Ovary (tissue), 9 donors: Measurements from ENCODE around the gene COL25A1. TPM values are rescaled to one million over a fixed set of nuclear protein-coding genes. Genes with fewer than 3 reads are reported as not detected.

ENCODE experiments used
- DNase-seq, 5 donors: peaks; one replicate each; pipeline ENCODE4 v3.0.0-alpha.2; 2019 to 2020
- H3K27ac ChIP-seq, 2 donors: fragments of 200-600 bp; one replicate each; pipeline versions ENCODE4 v1.5.1 to v1.8.0; 2019 to 2022
- H3K27me3 ChIP-seq: fragments of 200-600 bp; one replicate; pipeline ENCODE4 v1.8.0; 2022
- H3K36me3 ChIP-seq: fragments of 200-600 bp; sonication (generic); one replicate; pipeline ENCODE4 v1.5.1; 2019
- H3K4me1 ChIP-seq: one replicate; pipeline ENCODE4 v1.8.1; 2013; ENCODE audit warnings: mild to moderate bottlenecking, moderate library complexity; ENCODE audit not compliant: insufficient read depth
- H3K4me3 ChIP-seq: fragments of 200-600 bp; sonication (generic); one replicate; pipeline ENCODE4 v1.5.1; 2017
- H3K9me3 ChIP-seq, 2 donors: fragments of 200-600 bp in 1 of 2; sonication (generic) in 1 of 2; one replicate each; pipeline versions ENCODE4 v1.5.1 to v1.8.1; 2013 to 2019; ENCODE audit warnings: mild to moderate bottlenecking in 1 of 2, moderate library complexity in 1 of 2
- EP300 ChIP-seq: sonication (generic); formaldehyde crosslinking; IDR thresholded peaks from one replicate; pipeline ENCODE4 v1.6.1; 2017; ENCODE audit warnings: antibody characterized with exemption
- POLR2A ChIP-seq: fragments of 450-650 bp; IDR thresholded peaks from one replicate; pipeline ENCODE4 v1.6.1; 2017; ENCODE audit warnings: antibody characterized with exemption, mild to moderate bottlenecking, moderate library complexity
- WGBS, 3 donors: extraction: QIAGEN DNeasy Blood & Tissue Kit in 1 of 3; methylation state at CpG; one replicate each; pipeline versions ENCODE4 v1.1.5 to v1.1.7; 2013 to 2017; 5-methylcytosine and 5-hydroxymethylcytosine counted together
- intact Hi-C, 4 donors: fragments of 100-400 bp; cut with DNase I; formaldehyde crosslinking; loops; one replicate each; pipeline versions ENCODE4 v1.11.0 to v1.15.1; 2022 to 2023
- polyA plus RNA-seq, 2 donors: library from polyadenylated mRNA; stranded (reverse); fragments of 200-250 nt in 1 of 2; fragments of 350-450 nt in 1 of 2; fragmentation: Illumina TruSeq in 1 of 2; extraction: RNeasy Lipid Tissue Mini Kit (QIAGEN cat#74804) in 1 of 2; gene quantifications; one replicate each; pipeline ENCODE4 v1.2.3, GENCODE V29; 2013 to 2014
- total RNA-seq, 7 donors: library from RNA; depleted of rRNA in 2 of 7; stranded (reverse); fragments of >200 nt in 2 of 7; fragmentation: NEBNext Ultra II Directional in 3 of 7; extraction: Animal tissue kit (Norgen Biotek cat#: 25700) in 3 of 7; gene quantifications; one replicate each; pipeline versions ENCODE4 v1.1.0 to v1.2.4, GENCODE V29; 2016 to 2023
- TF ChIP-seq, protein P1 (sequence below), 3 donors: fragments of 450-650 bp in 2 of 3; fragments of 200-600 bp in 1 of 3; IDR thresholded peaks; one replicate each; pipeline versions ENCODE4 v1.5.1 to v1.8.0; 2016 to 2022; ENCODE audit warnings: antibody characterized with exemption in 3 of 3, mild to moderate bottlenecking in 1 of 3
- donor health status: DM: no; HTN: no; CAD: no; lungs with moderate emphysema.
- donor health status: DM: no; HTN: no; CAD: no.
- donor health status: Bipolar disorder and iron deficiency.
- donor health status: DM: yes; HTN: yes; CAD: no.
- donor health status: DM: no; HTN: no; CAD: no.
- donor health status: DM: yes; HTN: yes; CAD: no.

COL25A1 gene
- total and polyA plus RNA-seq, 9 donors: 0.25 to 3.2 (median 0.77) TPM

DNA sequence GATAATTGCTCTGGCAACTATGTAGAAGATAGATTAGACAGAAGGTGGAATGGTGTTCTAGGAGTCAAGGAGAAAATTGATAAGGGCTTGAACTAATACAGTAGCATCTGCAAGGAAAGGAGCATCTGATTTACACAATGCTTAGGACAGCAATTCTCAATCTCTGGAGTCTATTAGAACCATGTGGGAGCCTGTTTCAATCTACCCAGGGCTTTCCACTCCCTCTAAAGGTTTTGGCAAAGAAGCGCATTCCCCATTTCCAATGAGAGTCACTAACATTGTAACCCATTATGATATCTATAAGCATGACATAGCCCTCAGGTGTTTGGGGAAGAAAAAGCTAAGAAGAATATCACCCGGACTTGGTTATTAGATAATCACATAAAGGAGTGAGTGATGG, 168.2 kb downstream of the COL25A1 start:
- H3K4me3 ChIP-seq: no peak overlapping the region
- WGBS, 3 donors: 73 to 83% (median 79%) methylated on average over 2 of the region's 2 CpGs
- no peaks in the 10 kb centered on the region for H3K9me3 ChIP-seq
- no peak for DNase-seq
- H3K4me1 ChIP-seq: no peaks in the 10 kb centered on the region
- no peaks in the 10 kb centered on the region for H3K27me3 ChIP-seq
- intact Hi-C loops: no loop called here
- no peak overlapping the region for H3K27ac ChIP-seq
- no peak for TF ChIP-seq POLR2A
- no peak for TF ChIP-seq EP300
- TF ChIP-seq, protein P1, sequence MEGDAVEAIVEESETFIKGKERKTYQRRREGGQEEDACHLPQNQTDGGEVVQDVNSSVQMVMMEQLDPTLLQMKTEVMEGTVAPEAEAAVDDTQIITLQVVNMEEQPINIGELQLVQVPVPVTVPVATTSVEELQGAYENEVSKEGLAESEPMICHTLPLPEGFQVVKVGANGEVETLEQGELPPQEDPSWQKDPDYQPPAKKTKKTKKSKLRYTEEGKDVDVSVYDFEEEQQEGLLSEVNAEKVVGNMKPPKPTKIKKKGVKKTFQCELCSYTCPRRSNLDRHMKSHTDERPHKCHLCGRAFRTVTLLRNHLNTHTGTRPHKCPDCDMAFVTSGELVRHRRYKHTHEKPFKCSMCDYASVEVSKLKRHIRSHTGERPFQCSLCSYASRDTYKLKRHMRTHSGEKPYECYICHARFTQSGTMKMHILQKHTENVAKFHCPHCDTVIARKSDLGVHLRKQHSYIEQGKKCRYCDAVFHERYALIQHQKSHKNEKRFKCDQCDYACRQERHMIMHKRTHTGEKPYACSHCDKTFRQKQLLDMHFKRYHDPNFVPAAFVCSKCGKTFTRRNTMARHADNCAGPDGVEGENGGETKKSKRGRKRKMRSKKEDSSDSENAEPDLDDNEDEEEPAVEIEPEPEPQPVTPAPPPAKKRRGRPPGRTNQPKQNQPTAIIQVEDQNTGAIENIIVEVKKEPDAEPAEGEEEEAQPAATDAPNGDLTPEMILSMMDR (IDR thresholded peaks at IDR 0.05): no peak
- H3K36me3 ChIP-seq: no peaks in the 10 kb centered on the region

DNA sequence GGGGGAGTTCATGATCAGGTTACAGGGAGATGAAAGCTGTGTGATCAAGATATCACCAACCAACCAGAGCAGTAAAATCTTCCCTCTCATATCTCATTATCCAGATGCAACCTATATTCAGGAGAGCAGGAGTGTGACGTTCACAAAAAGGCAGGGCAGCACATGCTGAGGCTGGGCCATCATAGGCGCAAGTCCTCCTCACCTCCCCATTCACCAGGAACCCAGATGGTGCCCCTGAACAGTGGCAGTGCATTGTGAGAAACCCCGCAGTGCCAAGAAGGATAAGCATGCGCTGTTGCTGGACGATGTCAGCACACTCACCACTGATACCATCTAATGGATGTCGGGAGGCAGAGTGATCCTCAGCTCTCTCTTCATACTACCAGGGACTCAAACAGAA, 170.9 kb downstream of the COL25A1 start:
- Histone ChIP-seq H3K27ac (no peak overlapping the region), H3K9me3 (no peaks in the 10 kb centered on the region), H3K4me1 (no peaks in the 10 kb centered on the region), H3K27me3 (no peaks in the 10 kb centered on the region), H3K36me3 (no peaks in the 10 kb centered on the region), H3K4me3 (no peak overlapping the region)
- 88 to 97% (median 91%) methylated on average over 6 of the region's 6 CpGs for whole genome bisulfite sequencing, 3 donors
- no peak for DNase-seq
- TF ChIP-seq, protein P1 (IDR thresholded peaks at IDR 0.05): no peak
- TF ChIP-seq POLR2A (no peak), EP300 (no peak)
- intact Hi-C loops: no loop called here

DNA sequence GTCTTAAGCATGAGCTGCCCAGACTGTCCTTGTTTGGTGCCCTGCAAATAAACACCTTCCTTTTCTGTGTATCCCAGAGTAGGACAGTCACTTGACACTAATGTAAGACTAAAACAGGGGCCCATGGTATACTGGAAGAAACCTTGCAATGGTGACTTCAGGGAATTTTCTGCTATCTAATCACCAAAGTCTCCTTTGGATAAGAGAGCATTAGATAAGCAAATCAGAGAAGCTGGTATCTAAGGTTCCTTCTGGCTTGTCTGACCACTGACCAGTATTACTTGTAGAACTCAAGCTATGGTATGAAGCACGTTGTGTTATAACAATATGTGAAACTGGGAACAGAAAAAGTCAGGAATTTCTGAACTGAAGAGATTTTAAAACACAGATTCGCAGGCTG, 173.9 kb downstream of the COL25A1 start:
- intact Hi-C loops: no loop called here
- Histone ChIP-seq H3K9me3 (no peaks in the 10 kb centered on the region), H3K27me3 (no peaks in the 10 kb centered on the region), H3K36me3 (no peaks in the 10 kb centered on the region), H3K4me1 (no peaks in the 10 kb centered on the region), H3K27ac (no peak overlapping the region), H3K4me3 (no peak overlapping the region)
- DNase-seq: no peak
- TF ChIP-seq POLR2A (no peak), EP300 (no peak)
- TF ChIP-seq, protein P1 (IDR thresholded peaks at IDR 0.05): no peak
- WGBS, 3 donors: 87 to 97% (median 94%) methylated on average over 2 of the region's 2 CpGs

DNA sequence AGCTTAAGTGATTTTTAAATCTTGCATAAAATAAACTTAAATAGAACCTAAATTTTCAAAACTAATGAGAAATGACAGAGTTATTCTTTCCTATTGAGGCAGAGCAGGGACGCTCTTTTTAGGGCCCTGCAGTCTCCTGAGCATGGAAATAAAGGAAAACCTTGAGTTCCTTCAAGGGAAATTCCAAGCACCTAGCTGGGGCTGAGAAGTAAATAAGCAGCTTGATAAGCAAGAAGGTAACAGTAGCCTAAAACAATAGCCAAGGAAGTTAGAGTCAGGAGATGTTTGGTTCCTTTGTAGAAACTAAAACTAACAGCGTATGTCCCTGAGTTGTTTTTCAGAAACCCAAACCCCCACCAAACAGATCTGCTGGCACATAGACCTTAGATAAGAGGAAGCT, 174.6 kb downstream of the COL25A1 start:
- Histone ChIP-seq H3K4me1 (no peaks in the 10 kb centered on the region), H3K36me3 (no peaks in the 10 kb centered on the region), H3K4me3 (no peak overlapping the region), H3K27ac (no peak overlapping the region), H3K9me3 (no peaks in the 10 kb centered on the region), H3K27me3 (no peaks in the 10 kb centered on the region)
- DNase-seq: no peak
- intact Hi-C loops: no loop called here
- TF ChIP-seq POLR2A (no peak), EP300 (no peak)
- TF ChIP-seq, protein P1 (IDR thresholded peaks at IDR 0.05): no peak
- WGBS, 3 donors: 93 to 97% (median 94%) methylated on average over 2 of the region's 2 CpGs

DNA sequence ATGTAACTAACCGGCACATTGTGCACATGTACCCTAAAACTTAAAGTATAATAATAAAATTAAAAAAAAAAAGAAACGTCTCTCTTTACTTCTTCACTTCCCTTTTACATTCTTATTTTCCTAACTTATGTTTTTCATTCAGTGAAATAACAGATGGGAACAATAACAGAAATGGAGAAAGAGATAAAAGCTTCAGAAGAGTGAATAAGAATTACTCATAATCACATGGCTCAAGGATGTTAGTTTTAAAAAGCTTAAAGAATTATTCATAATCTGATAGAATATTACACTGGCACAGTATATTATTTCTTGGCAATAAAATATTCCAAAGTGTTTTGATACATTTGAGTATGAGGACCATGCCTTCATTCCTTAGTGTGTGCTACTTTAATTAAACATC, 175.6 kb downstream of the COL25A1 start:
- H3K27ac ChIP-seq: no peak overlapping the region
- no peaks in the 10 kb centered on the region for H3K36me3 ChIP-seq
- H3K9me3 ChIP-seq: no peaks in the 10 kb centered on the region
- 73 to 79% (median 79%) methylated on average over 2 of the region's 2 CpGs for WGBS, 3 donors
- no peak overlapping the region for H3K4me3 ChIP-seq
- intact Hi-C loops: no loop called here
- no peak for DNase-seq
- H3K4me1 ChIP-seq: no peaks in the 10 kb centered on the region
- no peaks in the 10 kb centered on the region for H3K27me3 ChIP-seq
- no peak for TF ChIP-seq POLR2A
- TF ChIP-seq, protein P1 (IDR thresholded peaks at IDR 0.05): no peak
- no peak for TF ChIP-seq EP300
